Activated naive CD8-positive, alpha-beta T cell treated with anti-CD3 and anti-CD28 coated beads, Interleukin-2, amount 50 U/mL, for 16 hours (primary cell): ENCODE measurements around the gene ATP2B1.

Experiments used
- DNase-seq: peaks from one replicate; pipeline ENCODE4 v3.0.0-alpha.2; 2020; ENCODE audit warnings: low read depth, low spot score

Gene ATP2B1

DNA sequence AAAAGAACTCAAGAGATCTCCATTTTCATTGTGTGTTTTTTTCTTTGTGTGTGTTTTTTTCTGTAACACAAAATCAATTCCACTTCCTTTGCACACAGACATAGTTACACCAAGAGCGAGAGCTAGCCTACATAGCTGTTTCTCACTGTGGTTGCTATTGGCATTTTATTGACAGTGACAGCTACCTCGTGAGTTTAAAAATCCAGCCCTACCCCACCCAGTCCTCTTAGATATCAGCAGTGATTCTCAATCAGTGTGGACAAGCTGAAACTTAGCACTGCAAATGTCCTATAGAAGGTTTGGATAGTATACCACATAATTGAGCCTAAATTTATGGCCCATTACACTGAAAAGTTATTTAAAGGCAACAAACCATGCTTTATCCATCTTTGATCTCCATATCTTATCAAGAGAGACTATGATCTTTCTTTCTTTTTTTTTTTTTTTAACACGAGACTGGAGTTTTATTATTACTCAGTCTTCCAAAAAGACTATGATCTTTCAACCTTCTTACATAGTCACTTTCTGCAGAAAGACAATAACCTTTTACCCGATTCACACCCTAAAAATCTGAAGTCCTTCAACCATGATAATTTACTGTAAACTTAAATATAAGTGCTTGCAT is 46.8 kb downstream of the ATP2B1 start:
- DNase-seq = no peak

DNA sequence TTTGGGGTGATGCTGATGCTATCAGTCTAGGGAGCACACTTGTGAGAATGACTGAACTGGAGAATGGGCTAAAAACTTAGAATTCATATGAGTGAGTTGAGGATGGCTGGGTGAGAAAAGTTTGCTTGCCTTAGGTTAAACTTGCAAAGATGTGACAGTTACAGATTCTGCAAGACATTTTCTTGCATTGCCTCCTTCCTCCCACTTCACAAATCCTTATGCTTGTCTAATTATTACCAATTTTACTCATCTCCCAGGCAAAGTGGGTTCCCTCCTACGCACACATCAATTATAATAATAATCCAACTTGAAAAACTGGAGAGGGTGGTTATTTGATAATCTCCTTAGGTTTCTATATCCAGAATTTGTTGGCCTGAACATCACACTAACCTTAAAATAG is 50.9 kb downstream of the ATP2B1 start:
- DNase-seq = no peak

DNA sequence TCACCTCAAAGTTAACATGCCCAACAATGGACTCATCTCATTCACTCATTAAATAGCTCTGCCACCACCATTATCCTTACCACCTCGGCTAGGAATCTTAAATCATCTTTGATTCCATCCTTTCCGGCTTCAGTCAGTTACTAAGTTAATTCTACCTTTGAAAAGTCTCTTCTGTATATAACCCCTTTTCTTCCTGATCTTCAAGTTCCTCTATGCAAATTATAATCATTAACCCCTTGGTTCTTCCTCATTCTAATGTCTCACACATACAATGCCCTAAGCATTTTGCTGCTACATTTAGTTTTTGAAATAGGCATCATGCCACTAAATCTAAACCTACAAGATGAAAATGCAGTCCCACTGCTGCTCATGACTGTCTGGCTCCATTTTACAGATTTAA is 51.6 kb downstream of the ATP2B1 start:
- no peak for DNase-seq

DNA sequence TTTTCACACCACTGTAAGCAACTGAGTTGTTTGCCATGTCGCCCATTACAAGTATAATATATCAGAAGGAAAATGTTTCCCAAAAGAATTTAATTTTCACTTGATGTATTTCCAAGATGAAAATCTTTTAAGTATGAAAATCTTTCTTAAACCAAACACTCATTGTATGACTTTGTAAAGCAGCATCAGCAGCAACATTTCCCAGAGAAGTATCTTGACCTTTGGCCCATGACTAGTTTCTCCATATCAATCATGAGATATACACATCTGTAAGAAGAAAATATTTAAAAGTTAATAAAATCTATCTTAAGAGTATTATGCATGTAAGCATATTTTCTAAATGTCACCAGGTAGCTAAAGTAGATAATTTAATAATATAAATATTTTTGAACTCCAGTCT is 52.8 kb downstream of the ATP2B1 start:
- no peak for DNase-seq

DNA sequence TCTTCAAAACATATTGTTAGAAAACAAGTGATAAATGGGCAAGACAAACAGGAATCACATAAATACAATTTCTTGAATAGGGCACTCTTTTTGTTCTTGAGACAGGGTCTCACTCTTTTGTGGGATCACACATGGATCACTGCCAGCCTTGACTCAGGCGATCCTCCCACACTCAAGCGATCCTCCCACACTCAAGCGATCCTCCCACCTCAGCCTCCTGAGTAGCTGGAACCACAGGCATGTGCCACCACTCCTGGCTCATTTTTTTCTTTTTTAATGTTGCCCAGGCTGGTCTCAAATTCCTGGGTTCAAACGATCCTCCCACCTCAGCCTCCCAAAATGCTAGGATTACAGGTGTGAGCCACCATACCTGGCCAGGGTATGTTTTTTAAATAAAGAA is 57.4 kb downstream of the ATP2B1 start:
- DNase-seq = no peak

DNA sequence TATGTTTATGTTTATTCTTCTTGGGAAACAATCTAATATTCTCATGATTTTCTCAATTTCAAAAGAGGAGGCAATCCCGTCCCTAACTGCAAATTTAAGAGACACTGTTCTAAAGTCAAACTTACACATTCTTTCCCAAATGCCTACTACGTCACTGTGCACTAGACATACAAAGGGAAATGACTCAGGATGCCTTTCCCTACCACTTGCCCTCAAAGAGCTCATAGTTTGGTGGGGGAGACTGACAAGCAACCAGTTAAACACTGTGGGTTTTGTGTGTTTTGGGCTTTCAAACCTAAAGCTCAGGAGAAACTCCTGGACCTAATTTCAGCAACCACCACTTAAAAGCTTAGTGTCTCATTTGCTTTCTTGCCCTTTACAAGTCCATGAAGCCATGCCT is 58.4 kb downstream of the ATP2B1 start:
- DNase-seq = no peak

DNA sequence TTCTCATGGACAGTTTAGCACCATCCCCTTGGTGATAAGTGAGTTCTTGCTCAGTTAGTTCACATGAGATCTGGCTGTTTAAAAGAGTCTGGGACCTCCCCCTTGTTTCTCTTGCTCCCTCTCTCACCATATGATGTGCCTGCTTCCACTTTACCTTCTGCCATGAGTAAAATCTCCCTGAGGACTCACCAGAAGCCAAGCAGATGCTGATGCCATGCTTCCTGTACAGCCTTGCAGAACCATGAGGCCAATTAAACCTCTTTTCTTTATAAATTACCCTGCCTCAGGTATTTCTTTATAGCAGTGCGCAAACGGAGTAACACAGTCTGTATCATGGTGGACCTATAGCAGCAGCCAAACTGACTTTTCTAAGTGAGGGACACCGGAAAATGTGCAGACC is 58.8 kb downstream of the ATP2B1 start:
- no peak for DNase-seq

DNA sequence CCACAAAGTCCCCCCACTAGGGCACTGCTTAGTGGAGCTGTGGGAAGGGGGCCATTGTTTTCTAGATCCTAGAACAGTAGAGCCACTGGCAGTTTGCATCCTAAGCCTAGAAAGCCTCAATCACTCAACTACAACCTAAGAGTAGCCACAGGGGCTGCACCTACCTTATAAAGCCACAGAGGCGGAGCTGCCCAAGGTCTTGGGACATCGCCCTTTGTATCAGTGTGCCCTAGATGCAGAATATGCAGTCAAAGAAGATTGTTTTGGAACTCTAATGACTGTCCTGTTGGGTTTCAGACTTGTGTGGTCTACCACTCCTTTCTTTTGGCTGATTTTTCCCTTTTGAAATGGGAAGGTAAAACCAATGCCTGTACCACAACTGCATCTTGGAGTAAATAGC is 59.5 kb downstream of the ATP2B1 start:
- no peak for DNase-seq

DNA sequence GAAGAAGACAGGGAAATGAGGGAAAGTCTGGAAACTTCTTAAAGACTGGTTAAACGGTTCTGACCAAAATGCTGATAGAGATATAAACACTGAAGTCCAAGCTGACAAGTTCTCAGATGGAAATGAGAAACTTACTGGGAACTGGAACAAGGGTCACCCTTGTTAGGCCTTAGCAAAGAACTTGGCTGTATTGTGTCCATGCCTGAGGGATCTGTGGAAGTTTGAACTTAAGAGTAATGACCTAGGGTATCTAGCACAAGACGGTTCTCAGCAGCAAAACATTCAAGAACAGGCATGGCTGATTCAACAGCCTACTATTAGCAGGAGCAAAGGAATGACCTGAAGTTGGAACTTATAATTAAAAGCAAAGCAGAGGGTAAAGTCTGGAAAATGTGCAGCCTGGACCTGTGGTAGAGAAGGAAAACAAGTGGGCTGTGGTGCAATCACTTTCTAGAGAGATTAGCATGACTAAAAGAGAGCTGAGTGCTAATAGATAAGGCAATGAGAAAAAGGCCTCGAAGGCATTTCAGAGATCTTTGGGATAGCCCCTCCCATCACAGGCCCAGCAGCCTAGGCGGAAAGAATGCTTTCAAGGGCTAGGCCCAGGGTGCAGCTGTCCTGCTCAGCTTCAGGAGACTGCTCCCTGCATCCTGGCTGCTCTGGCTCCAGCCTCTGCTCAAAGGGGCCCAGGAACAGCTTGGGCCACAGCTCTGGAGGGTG is 60.3 kb downstream of the ATP2B1 start:
- DNase-seq = no peak

DNA sequence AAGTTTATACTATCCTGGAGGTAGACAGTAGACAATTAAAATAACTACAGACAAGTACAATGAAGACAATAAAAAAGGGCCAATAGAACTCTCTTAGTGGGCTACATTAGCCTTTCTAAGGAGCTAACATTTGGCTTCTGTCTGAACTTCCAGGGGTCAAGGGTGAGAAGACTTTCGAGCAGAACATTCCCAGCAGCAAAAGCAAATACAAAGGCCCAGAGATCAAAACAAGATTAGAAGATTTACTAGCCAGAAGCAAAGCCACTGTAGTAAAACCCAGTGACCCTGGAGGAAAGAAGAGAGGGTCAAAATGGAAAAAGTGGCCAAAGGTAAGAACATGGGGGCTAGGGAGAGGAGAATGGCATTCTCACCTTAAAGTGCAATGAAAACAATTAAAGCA is 63.2 kb downstream of the ATP2B1 start:
- no peak for DNase-seq

DNA sequence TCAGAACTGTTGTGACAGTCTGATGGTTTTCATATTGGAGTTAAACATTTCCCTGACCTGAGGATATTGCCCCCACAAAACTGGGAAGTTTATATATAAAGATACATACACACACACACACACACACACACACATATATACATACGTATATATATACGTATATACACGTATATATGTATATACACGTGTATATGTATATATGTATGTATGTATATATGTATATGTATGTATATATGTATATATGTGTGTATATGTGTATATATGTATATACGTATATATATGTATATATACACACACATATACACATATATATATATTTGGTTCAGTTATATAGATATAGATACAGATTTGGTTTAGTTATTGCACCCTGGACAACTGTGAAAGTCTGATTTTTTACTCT is 65.7 kb downstream of the ATP2B1 start:
- DNase-seq = no peak

DNA sequence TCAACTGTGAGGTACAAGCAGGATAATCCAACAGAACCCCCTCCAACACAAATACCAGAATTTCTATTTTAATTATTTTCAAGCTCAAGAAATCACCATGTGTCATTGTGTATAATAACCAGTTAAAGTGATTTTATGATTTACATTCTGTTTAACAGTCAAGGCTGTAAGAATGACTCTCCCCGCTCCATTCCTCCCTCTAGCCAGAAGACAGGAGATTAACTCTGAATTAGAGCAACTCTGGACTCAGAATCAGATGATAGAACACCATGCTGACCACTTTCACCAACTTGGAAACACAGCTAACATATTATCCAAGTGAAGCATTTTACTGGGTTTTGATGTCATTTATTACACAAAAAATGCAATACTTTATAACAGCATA is 71.9 kb downstream of the ATP2B1 start:
- no peak for DNase-seq

DNA sequence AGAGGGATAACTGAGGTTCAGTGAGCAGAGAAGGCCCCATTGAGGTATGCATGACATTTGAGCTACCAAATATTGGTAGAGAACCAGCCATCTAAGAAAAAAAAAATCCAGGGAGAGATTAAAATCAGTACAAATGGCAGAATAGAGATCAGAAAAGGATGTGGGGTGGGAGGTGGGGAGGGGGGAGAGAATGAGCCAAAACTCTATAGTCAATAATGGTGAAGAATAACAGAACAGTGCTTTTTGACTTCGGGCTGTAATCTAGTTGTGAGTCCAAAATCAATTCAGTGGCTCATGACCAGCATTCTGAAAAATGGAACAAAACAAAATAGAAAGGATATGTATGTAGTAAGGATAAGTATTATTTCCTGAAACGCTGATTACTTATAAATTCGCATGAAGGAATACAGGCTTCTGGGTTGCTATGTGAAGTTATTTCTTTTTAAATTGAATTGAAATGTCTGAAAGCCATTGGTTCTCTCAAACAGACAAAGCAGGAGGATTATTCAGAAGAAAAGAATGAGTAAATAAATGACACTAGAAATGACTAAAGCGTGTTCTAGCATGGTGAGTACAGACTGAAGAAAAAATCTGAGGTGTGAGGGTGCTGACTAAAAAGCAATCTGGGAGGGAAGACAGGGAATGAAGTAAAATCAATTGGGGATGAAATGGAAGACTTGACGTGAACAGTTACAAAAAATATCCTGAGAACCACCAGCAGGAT is 72.4 kb downstream of the ATP2B1 start:
- no peak for DNase-seq

DNA sequence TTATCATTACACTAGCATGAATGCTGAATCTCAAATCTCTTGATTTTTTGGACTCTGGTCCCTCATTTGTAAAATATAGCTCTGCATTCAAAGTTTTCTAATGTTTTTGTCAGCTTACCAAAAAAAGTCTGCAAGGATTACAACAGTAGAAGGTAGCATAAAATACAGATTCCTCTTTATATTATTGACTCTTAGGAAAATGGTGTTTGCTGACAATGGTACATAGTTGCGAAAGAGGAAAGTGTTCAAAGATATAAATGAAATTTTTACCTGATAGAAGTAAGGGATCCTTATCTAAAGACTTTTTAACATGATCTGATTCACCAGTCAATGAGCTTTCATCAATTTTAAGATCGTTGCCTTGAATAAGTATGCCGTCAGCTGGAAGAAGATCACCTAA is 74.1 kb downstream of the ATP2B1 start:
- no peak for DNase-seq

DNA sequence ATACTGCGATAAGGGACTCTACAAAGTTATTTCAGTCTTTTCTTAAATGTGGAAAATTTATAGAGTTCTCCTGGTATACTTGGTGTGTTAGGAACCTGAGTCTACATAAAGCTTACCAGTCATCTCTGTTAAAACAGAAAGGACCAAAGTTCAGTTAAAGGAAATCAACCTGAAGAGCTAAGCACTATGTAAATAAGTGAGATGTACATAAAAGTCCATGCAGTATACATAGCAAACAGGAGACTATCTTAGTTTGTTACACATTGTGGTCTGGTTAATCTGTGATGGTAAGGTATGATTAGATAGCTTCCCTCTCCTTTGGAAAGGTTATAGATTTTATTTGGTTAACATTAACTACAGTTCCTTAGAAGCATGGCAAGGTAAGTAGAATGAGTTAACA is 75.9 kb downstream of the ATP2B1 start:
- no peak for DNase-seq

DNA sequence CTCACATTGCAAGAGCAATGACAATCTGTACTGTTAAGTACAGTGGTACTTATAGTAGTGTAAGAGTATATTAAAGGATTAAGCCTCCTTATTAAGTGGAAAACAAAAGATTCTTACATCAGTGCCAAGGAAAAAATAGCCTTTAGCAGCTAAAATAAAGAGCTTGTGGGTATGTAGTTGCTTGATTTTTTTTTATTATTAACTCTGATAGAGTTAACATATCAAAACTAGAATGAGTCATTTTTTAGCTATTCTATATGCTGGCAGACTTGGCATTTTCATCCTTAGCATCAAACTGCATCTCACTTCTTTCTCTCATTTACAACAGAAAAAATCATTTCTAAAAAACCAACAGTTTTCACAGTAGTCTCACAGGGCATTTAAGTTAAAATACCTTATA is 86.5 kb downstream of the ATP2B1 start:
- no peak for DNase-seq

DNA sequence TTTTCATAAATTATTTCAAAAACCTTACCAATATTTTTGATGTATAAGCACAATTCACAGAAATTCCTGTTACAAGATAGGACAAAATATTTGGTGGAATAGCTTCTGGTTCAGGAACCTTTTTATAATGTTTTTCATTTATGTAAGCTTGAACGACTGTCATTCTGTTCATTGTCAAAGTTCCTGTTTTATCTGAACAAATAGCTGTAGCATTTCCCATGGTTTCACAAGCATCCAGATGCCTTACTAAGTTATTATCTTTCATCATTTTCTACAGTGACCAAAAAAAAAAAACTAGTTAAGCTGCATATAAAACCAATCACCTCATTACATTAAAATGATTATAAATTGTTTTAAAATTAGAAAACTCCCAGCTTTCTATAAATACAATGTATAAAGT is 87.1 kb downstream of the ATP2B1 start:
- no peak for DNase-seq

DNA sequence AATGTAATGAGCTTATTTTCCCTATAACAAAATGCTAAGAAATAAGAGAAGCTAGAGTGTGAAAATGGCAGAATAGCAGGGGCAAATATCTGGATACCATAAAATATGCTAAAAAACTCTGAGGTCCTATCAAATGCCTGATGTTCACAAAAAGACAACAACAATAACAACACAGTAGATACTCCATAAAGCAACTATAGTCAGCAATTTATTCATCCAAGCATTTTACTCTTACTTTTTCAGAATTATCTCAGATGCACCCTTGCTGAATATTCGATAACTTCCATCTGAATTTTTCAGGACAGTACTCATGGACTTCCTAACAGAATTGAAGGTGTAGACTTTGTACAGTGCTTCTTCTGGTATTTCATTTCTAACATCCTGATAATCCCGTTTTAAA is 88.9 kb downstream of the ATP2B1 start:
- no peak for DNase-seq

DNA sequence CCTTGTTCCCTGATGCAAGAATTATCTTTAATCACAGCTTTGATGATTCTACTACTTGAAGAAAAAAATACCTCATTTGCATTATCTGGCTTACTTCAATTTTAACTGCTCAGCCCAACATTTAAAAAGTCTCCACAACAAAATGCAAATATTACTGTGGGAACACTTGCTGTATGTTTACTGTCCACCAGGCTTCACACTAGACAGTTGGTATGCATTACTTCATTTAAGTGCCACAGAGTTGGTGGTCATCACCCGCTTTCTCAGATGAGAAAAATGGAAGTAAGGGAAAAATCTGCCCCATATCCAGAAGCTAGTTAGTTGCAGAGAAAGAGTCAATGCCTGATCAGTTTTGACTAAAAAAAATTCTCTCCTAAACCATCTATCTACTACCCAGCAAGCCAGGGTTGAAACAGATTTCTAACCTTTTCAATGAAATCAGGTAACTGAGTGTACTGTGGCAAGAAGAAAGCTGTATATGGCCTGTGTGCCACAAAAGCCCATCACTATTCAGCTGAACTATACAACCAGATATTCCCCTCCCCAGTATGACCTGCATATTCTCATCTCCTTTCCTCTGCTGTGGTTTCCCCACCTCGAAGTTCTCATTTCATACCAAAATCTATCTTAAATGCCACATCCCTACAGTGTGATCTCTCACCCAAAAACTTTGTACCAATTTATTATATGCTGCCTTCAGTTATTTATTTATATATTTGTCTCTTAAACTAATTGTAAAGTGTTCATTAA is 90.3 kb downstream of the ATP2B1 start:
- DNase-seq = no peak

DNA sequence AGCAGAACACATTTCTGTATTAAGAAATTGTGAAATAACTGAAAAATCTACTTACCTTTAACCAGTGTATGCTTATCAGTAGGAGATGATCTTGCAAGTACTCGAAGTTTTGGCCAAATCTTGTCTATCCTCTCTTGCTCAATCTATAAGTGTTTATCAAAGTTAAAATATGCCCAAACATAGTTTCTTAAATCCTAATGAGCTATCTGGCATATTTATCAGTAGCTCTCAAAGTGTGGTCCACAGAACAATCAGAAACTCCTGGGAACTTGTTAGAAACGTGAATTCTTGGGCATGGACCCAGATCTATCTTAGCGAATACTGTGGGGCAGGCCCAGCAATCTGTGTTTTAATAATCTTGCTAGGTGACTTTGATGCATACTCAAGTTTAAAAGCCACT is 98.3 kb downstream of the ATP2B1 start:
- DNase-seq = no peak

DNA sequence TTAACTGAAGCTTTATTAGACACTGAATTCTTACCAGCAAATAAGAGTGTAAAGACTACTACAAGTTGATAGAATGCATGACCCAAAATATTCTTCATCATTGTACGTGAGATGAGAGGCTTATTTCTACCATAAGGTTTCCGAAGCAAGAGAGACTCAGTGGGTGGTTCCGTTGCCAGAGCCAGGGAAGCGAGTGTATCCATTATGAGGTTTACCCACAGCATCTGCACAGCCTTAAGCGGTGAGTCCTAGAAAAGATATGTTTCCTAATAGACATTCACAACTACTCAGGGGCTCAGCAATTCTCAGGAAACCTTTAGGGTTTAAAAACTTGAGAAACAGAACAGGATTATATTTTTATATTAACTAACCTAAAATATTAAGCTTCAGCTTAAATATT is 105.0 kb downstream of the ATP2B1 start:
- no peak for DNase-seq

DNA sequence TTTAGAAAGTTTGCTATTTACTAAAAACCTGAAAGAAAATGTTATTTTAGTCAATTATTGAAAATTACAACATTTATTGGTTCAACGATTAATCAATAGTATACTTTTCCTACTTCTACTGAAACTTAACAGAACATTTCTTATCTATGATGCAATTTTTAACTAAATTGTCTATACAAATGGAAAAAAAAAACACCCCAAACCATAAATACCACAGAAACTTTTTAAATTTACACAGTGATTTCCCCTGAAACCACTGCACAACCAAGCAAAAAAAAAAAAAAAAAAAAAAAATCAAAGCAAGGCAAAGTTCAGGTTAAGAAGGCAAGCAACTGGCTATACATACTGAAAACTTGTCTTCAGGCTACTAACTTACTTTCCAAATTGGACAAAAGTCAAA is 110.9 kb downstream of the ATP2B1 start:
- DNase-seq = no peak
